BLaER1 treated with 17β-estradiol and CSF1 and Interleukin-3, amounts not matched to agents 10 nM and 100 nM (cell line): Measurements from ENCODE around the gene PHACTR4.
"Not testable (repeated sequence)": the region's sequence is repeated elsewhere in the genome, so short reads cannot be mapped to it uniquely, and the experiment has no call there.

Experiments
- H3K27ac ChIP-seq, 11 experiments: shearing (Covaris generic); formaldehyde crosslinking; 2 replicates each; pipeline ENCODE4 v1.8.1; 2022
- H3K27me3 ChIP-seq, 11 experiments: shearing (Covaris generic); formaldehyde crosslinking; 2 replicates each; pipeline ENCODE4 v1.8.1; 2022
- H3K36me3 ChIP-seq, 11 experiments: shearing (Covaris generic); formaldehyde crosslinking; 2 replicates each; pipeline ENCODE4 v1.8.1; 2022
- H3K4me1 ChIP-seq, 10 experiments: shearing (Covaris generic); formaldehyde crosslinking; 2 replicates each; pipeline ENCODE4 v1.8.1; 2022
- H3K4me2 ChIP-seq, 11 experiments: shearing (Covaris generic); formaldehyde crosslinking; 2 replicates each; pipeline ENCODE4 v1.8.1; 2022
- H3K4me3 ChIP-seq, 10 experiments: shearing (Covaris generic); formaldehyde crosslinking; 2 replicates each; pipeline ENCODE4 v1.8.1; 2022
- H3K9ac ChIP-seq, 11 experiments: shearing (Covaris generic); formaldehyde crosslinking; 2 replicates each; pipeline ENCODE4 v1.8.1; 2022
- H3K9me3 ChIP-seq, 11 experiments: shearing (Covaris generic); formaldehyde crosslinking; replicated peaks in 1 of 11; 2 replicates each; pipeline ENCODE4 v1.8.1; 2022
- H4K20me1 ChIP-seq, 11 experiments: shearing (Covaris generic); formaldehyde crosslinking; 2 replicates each; pipeline ENCODE4 v1.8.1; 2022
- Cebpa-rat ChIP-seq, 11 experiments: shearing (Covaris generic); IDR thresholded peaks; 2 replicates each; pipeline ENCODE4 v1.8.1; 2022

Gene PHACTR4

GRCh38 chr1:28364888-28365287 lies 4.7 kb upstream of the PHACTR4 start:
- Histone ChIP-seq H3K36me3 (no peaks in the 10 kb centered on the region), H3K27ac (no peak overlapping the region), H3K4me2 (0 out of 22 replicates have a peak overlapping the region, but pooled peaks of 2 of the 11 experiments have one; percentile 48 to 55), H3K9me3 (no peaks in the 10 kb centered on the region), H3K9ac (no peak overlapping the region), H3K4me1 (peaks cover 5 to 24% (median 18%) of the 10 kb centered on the region in 10 experiments; a peak in 19 of 20 replicates), H4K20me1 (no peaks in the 10 kb centered on the region), H3K27me3 (no peaks in the 10 kb centered on the region), H3K4me3 (no peak overlapping the region)
- TF ChIP-seq Cebpa-rat (IDR thresholded peaks at IDR 0.05), result no peak

- no peak overlapping the region for H3K9ac ChIP-seq
- H3K4me1 ChIP-seq, result peaks cover 9 to 29% (median 22%) of the 10 kb centered on the region in 10 experiments
- H3K27ac ChIP-seq, result no peak overlapping the region
- peak overlapping the region in 9 of 11 experiments; percentile 12 to 55 (median 41); a peak in 15 of 22 replicates for H3K4me2 ChIP-seq
- H4K20me1 ChIP-seq, result peaks cover 0 to 3% (median 0%) of the 10 kb centered on the region in 11 experiments; a peak in 1 of 22 replicates
- H3K4me3 ChIP-seq, result no peak overlapping the region
- H3K36me3 ChIP-seq, result no peaks in the 10 kb centered on the region
- no peak for TF ChIP-seq Cebpa-rat (IDR thresholded peaks at IDR 0.05)
- no peaks in the 10 kb centered on the region for H3K27me3 ChIP-seq
- no peaks in the 10 kb centered on the region for H3K9me3 ChIP-seq
Measured at GRCh38 chr1:28365864-28366263, 3.7 kb upstream of the PHACTR4 start.

GRCh38 chr1:28368608-28369007 lies 932 bp upstream of the PHACTR4 start:
- Histone ChIP-seq H3K4me1 (peaks cover 34 to 51% (median 45%) of the 10 kb centered on the region in 10 experiments), H4K20me1 (peaks cover 0 to 16% (median 0%) of the 10 kb centered on the region in 11 experiments; a peak in 4 of 22 replicates), H3K36me3 (peaks cover 0 to 24% (median 8%) of the 10 kb centered on the region in 11 experiments; a peak in 11 of 22 replicates), H3K4me2 (peak overlapping the region in 10 of 11 experiments; percentile 62 to 93 (median 84); a peak in 18 of 22 replicates), H3K27ac (peak overlapping the region in 9 of 11 experiments; percentile 94 to 99 (median 96); a peak in 14 of 22 replicates), H3K9ac (peak overlapping the region in 3 of 11 experiments; percentile 94 to 98 (median 96); a peak in 4 of 22 replicates)
- not testable (repeated sequence) for H3K9me3 ChIP-seq, H3K4me3 ChIP-seq, H3K27me3 ChIP-seq

GRCh38 chr1:28370239-28371009 lies 884 bp downstream of the PHACTR4 start:
- peak overlapping the region; percentile 81 to 93 (median 82) for H3K4me3 ChIP-seq
- H3K36me3 ChIP-seq, result peaks cover 0 to 28% (median 12%) of the 10 kb centered on the region in 11 experiments; a peak in 11 of 22 replicates
- no peaks in the 10 kb centered on the region for H3K27me3 ChIP-seq
- H3K4me1 ChIP-seq, result peaks cover 48 to 62% (median 56%) of the 10 kb centered on the region in 10 experiments
- H3K9ac ChIP-seq, result peak overlapping the region; percentile 94 to 99 (median 97)
- H3K4me2 ChIP-seq, result peak overlapping the region; percentile 62 to 93 (median 84)
- no peaks in the 10 kb centered on the region for H3K9me3 ChIP-seq
- peak overlapping the region; percentile 92 to 99 (median 96) for H3K27ac ChIP-seq
- peaks cover 0 to 16% (median 4%) of the 10 kb centered on the region in 11 experiments; a peak in 6 of 22 replicates for H4K20me1 ChIP-seq
- no peak for TF ChIP-seq Cebpa-rat (IDR thresholded peaks at IDR 0.05)

GRCh38 chr1:28371010-28371377 lies 1.5 kb downstream of the PHACTR4 start:
- H3K27ac ChIP-seq, result peak overlapping the region in 9 of 11 experiments; percentile 12 to 99 (median 96); a peak in 11 of 22 replicates
- H3K4me1 ChIP-seq, result peaks cover 48 to 62% (median 56%) of the 10 kb centered on the region in 10 experiments
- peaks cover 0 to 28% (median 12%) of the 10 kb centered on the region in 11 experiments; a peak in 11 of 22 replicates for H3K36me3 ChIP-seq
- peak overlapping the region; percentile 94 to 99 (median 97) for H3K9ac ChIP-seq
- TF ChIP-seq Cebpa-rat (IDR thresholded peaks at IDR 0.05), result no peak
- no peaks in the 10 kb centered on the region for H3K27me3 ChIP-seq
- H3K4me3 ChIP-seq, result peak overlapping the region; percentile 81 to 93 (median 82)
- no peaks in the 10 kb centered on the region for H3K9me3 ChIP-seq
- H3K4me2 ChIP-seq, result peak overlapping the region; percentile 62 to 93 (median 84)
- H4K20me1 ChIP-seq, result peaks cover 0 to 16% (median 4%) of the 10 kb centered on the region in 11 experiments; a peak in 6 of 22 replicates

GRCh38 chr1:28373450-28373849 lies 3.9 kb downstream of the PHACTR4 start:
- peak overlapping the region in 8 of 11 experiments; percentile 0 to 45 (median 21); a peak in 4 of 22 replicates for H3K4me2 ChIP-seq
- peaks cover 47 to 68% (median 60%) of the 10 kb centered on the region in 10 experiments for H3K4me1 ChIP-seq
- H3K4me3 ChIP-seq, H3K9ac ChIP-seq, H3K27me3 ChIP-seq, H3K9me3 ChIP-seq, H3K27ac ChIP-seq: not testable (repeated sequence)
- H3K36me3 ChIP-seq, result peaks cover 0 to 37% (median 19%) of the 10 kb centered on the region in 11 experiments; a peak in 12 of 22 replicates
- peaks cover 0 to 28% (median 4%) of the 10 kb centered on the region in 11 experiments; a peak in 7 of 22 replicates for H4K20me1 ChIP-seq

GRCh38 chr1:28374297-28374696 lies 4.8 kb downstream of the PHACTR4 start:
- Histone ChIP-seq H3K9ac (no peak overlapping the region), H3K4me3 (no peak overlapping the region), H3K27me3 (no peaks in the 10 kb centered on the region), H3K36me3 (peaks cover 0 to 37% (median 19%) of the 10 kb centered on the region in 11 experiments; a peak in 12 of 22 replicates), H4K20me1 (peaks cover 0 to 36% (median 7%) of the 10 kb centered on the region in 11 experiments; a peak in 12 of 22 replicates), H3K4me2 (peak overlapping the region in 8 of 11 experiments; percentile 0 to 45 (median 20); a peak in 7 of 22 replicates), H3K4me1 (peaks cover 48 to 70% (median 63%) of the 10 kb centered on the region in 10 experiments), H3K27ac (no peak overlapping the region), H3K9me3 (no peaks in the 10 kb centered on the region)
- no peak for TF ChIP-seq Cebpa-rat (IDR thresholded peaks at IDR 0.05)

GRCh38 chr1:28375598-28375997 lies 6.1 kb downstream of the PHACTR4 start:
- not testable (repeated sequence) for H3K27me3 ChIP-seq
- H3K9ac ChIP-seq, result 0 out of 22 replicates have a peak overlapping the region, but pooled peaks of 1 of the 11 experiments have one; percentile 10

GRCh38 chr1:28376195-28376594 lies 6.7 kb downstream of the PHACTR4 start:
- peak overlapping the region in 1 of 11 experiments; percentile 42; a peak in 2 of 22 replicates for H3K27ac ChIP-seq
- not testable (repeated sequence) for H3K9ac ChIP-seq, H3K27me3 ChIP-seq, H3K4me2 ChIP-seq, H3K4me3 ChIP-seq, H3K9me3 ChIP-seq
- peaks cover 0 to 44% (median 28%) of the 10 kb centered on the region in 11 experiments; a peak in 16 of 22 replicates for H3K36me3 ChIP-seq
- H3K4me1 ChIP-seq, result peaks cover 43 to 66% (median 58%) of the 10 kb centered on the region in 10 experiments
- peaks cover 0 to 45% (median 12%) of the 10 kb centered on the region in 11 experiments; a peak in 12 of 22 replicates for H4K20me1 ChIP-seq

More at GRCh38 chr1:28375598-28375997, 6.1 kb downstream of the PHACTR4 start:
- not testable (repeated sequence) for H3K4me3 ChIP-seq, H3K9me3 ChIP-seq
- Histone ChIP-seq H4K20me1 (peaks cover 0 to 46% (median 12%) of the 10 kb centered on the region in 11 experiments; a peak in 12 of 22 replicates), H3K4me2 (peak overlapping the region in 7 of 11 experiments; percentile 7 to 53 (median 40); a peak in 9 of 22 replicates), H3K36me3 (peaks cover 0 to 43% (median 24%) of the 10 kb centered on the region in 11 experiments; a peak in 16 of 22 replicates), H3K4me1 (peaks cover 49 to 72% (median 64%) of the 10 kb centered on the region in 10 experiments), H3K27ac (peak overlapping the region in 4 of 11 experiments; percentile 8 to 42 (median 30); a peak in 5 of 22 replicates)
